ENCODE data around the gene JMJD8. TPM values are rescaled to one million over a fixed set of nuclear protein-coding genes. Genes with fewer than 3 reads are reported as not detected.

Gene JMJD8
- total and polyA plus RNA-seq, 9 of the 15 experiments (the other 6 are each of a cell fraction or from before 2014, with no cell fraction given) = 1.2 to 50.6 (median 29.3) TPM

- TF ChIP-seq ZNF592 (IDR thresholded peaks at IDR 0.05) (peak; percentile 81), KAT2B (IDR thresholded peaks at IDR 0.05; ENCODE audit: low read depth, low read length) (peak; percentile 60), ZNF639 (CRISPR knock-in tag; conservative IDR thresholded peaks at IDR 0.05 in 1 of 2, IDR thresholded peaks at IDR 0.05 in 1 of 2) (peak in 1 of 2 experiments; percentile 96; a peak in 2 of 4 replicates), EP400 (IDR thresholded peaks at IDR 0.05) (peak; percentile 55; the same call in 1 of the 2 replicates), CBX3 (IDR thresholded peaks at IDR 0.05; ENCODE audit: borderline replicate concordance in 1 of 2, low read length in 2 of 2) (0 out of 3 replicates have a peak, but pooled peaks of 1 of the 2 experiments have one; percentile 32), SMAD1 (IDR thresholded peaks at IDR 0.05; ENCODE audit: low read depth, low read length, partially characterized antibody) (peak; percentile 53), ZNF766 (CRISPR knock-in tag; conservative IDR thresholded peaks at IDR 0.05) (no peak), PHF8 (IDR thresholded peaks at IDR 0.05; ENCODE audit: borderline replicate concordance, low read length) (peak; percentile 76; the same call in 1 of the 2 replicates), EGR1 (conservative IDR thresholded peaks at IDR 0.05) (peak; percentile 80), XRCC5 (IDR thresholded peaks at IDR 0.05; ENCODE audit: low read depth, low read length) (peak; percentile 93), KAT8 (IDR thresholded peaks at IDR 0.05; ENCODE audit: low read depth) (no peak), L3MBTL2 (IDR thresholded peaks at IDR 0.05) (peak; percentile 61), SMC3 (conservative IDR thresholded peaks at IDR 0.05; ENCODE audit: insufficient read depth, low read depth, low read length) (peak; percentile 82), KDM1A (IDR thresholded peaks at IDR 0.05) (no peak), NEUROD1 (IDR thresholded peaks at IDR 0.05; ENCODE audit: borderline replicate concordance, low read depth, low read length, partially characterized antibody) (peak; percentile 74), AFF4 (CRISPR knock-in tag; IDR thresholded peaks at IDR 0.05) (peak; percentile 81; the same call in 1 of the 2 replicates), POLR2G (IDR thresholded peaks at IDR 0.05; ENCODE audit: low read depth, low read length) (peak; percentile 85)
These were observed 16.2 kb downstream of the JMJD8 start, which contains the start of gene RHOT2 (continued) for GRCh38 chr16:667780-668518.

All from K562 (cell line).